HCT116 (cell line): ENCODE results near the gene PPP1R12B. TPM values are rescaled to one million over a fixed set of nuclear protein-coding genes. Genes with fewer than 3 reads are reported as not detected.

Source experiments
- ATAC-seq: fragments of 200-7000 bp; cut with Tn5 transposase; 2 replicates; pipeline ENCODE4 v1.9.1; 2020; ENCODE audit warnings: mild to moderate bottlenecking, moderate library complexity
- BruUV-seq: library from RNA; stranded (reverse); fragments of 400-500 nt; replicated peaks from 2 replicates; lab custom pipeline; 2021; lab: Mats Ljungman, UMichigan
- CTCF ChIA-PET: fragments of 300-600 bp; sonication (Branson Sonifier 250); formaldehyde crosslinking; loops from one replicate; lab custom pipeline; 2021; ENCODE audit warnings: antibody characterized with exemption; lab: Charles Lee
- POLR2A ChIA-PET: fragments of 300-600, 350-600 bp; sonication (Branson Sonifier 250); formaldehyde crosslinking; loops from one replicate; lab custom pipeline; 2021; ENCODE audit warnings: antibody characterized with exemption; lab: Charles Lee
- RAD21 ChIA-PET, 2 experiments: fragments of 300-600 bp; sonication (Branson Sonifier 250); formaldehyde crosslinking; loops; one replicate each; lab custom pipeline; 2023; ENCODE audit warnings: low total read pairs in 2 of 2; ENCODE audit not compliant: uncharacterized antibody in 2 of 2, unreplicated experiment in 2 of 2, low non-redundant PET in 1 of 2; lab: Charles Lee
- DNase-seq: peaks from one replicate; pipeline ENCODE4 v3.0.0-alpha.2; 2010; ENCODE audit warnings: low read depth, low spot score
- H2AFZ ChIP-seq: fragments of 200-600 bp; shearing (Covaris generic), sonication (generic); 2 replicates; pipeline ENCODE4 v1.6.1; 2017; ENCODE audit warnings: low read depth, mixed run types, mixed read lengths, antibody characterized with exemption, low read length; ENCODE audit not compliant: poor library complexity, severe bottlenecking
- H3K27ac ChIP-seq: 2 replicates; pipeline ENCODE4 v1.5.1; 2012; ENCODE audit warnings: low read depth, low read length
- H3K27me3 ChIP-seq: fragments of 200-600 bp; sonication (generic); 2 replicates; pipeline ENCODE4 v1.6.1; 2016; ENCODE audit warnings: mixed run types, low read length, mixed read lengths; ENCODE audit not compliant: insufficient read depth
- H3K36me3 ChIP-seq, 2 experiments: fragments of 200-500 bp in 1 of 2; fragments of 200-600 bp in 1 of 2; sonication (Bioruptor generic) in 1 of 2; sonication (generic) in 1 of 2; 2 replicates each; pipeline versions ENCODE4 v1.5.1 to v1.6.1; 2014 to 2016; ENCODE audit warnings: low read length in 2 of 2, inconsistent platforms in 1 of 2, mixed read lengths in 1 of 2, mixed run types in 1 of 2; ENCODE audit not compliant: insufficient read depth in 2 of 2, control insufficient read depth in 1 of 2
- H3K4me1 ChIP-seq, 2 experiments: fragments of 200-600 bp in 1 of 2; sonication (generic) in 1 of 2; 2 replicates each; pipeline versions ENCODE4 v1.5.1 to v1.6.1; 2012 to 2017; ENCODE audit warnings: low read length in 2 of 2, inconsistent platforms in 1 of 2, mild to moderate bottlenecking in 1 of 2, mixed read lengths in 1 of 2, mixed run types in 1 of 2, moderate library complexity in 1 of 2; ENCODE audit not compliant: insufficient read depth in 2 of 2, control insufficient read depth in 1 of 2
- H3K4me2 ChIP-seq: fragments of 200-600 bp; sonication (generic); 2 replicates; pipeline ENCODE4 v1.6.1; 2017; ENCODE audit warnings: mixed run types, low read length, mixed read lengths
- H3K4me3 ChIP-seq, 2 experiments: fragments of 200-600 bp in 1 of 2; sonication (generic) in 1 of 2; replicated peaks in 1 of 2; 2 replicates each; pipeline ENCODE4 v1.5.1; 2011 to 2016; ENCODE audit warnings: low read length in 2 of 2, control low read depth in 1 of 2, low read depth in 1 of 2, mild to moderate bottlenecking in 1 of 2, mixed read lengths in 1 of 2, mixed run types in 1 of 2
- H3K79me2 ChIP-seq: fragments of 200-600 bp; sonication (generic); 2 replicates; pipeline ENCODE4 v1.6.1; 2017; ENCODE audit warnings: mild to moderate bottlenecking, mixed run types, low read length, moderate library complexity, mixed read lengths; ENCODE audit not compliant: insufficient read depth
- H3K9ac ChIP-seq: fragments of 200-600 bp; sonication (generic); 2 replicates; pipeline ENCODE4 v1.6.1; 2016; ENCODE audit warnings: low read length, mixed read lengths
- H3K9me2 ChIP-seq: fragments of 200-600 bp; sonication (generic), shearing (Covaris generic); 2 replicates; pipeline ENCODE4 v1.6.1; 2017; ENCODE audit warnings: mixed run types, mild to moderate bottlenecking, moderate library complexity; ENCODE audit not compliant: insufficient read depth
- H3K9me3 ChIP-seq, 2 experiments: fragments of 200-500 bp in 1 of 2; fragments of 200-600 bp in 1 of 2; sonication (Bioruptor generic) in 1 of 2; sonication (generic) in 1 of 2; 2 replicates each; pipeline ENCODE4 v1.6.1; 2014 to 2017; ENCODE audit warnings: low read length in 2 of 2, mixed read lengths in 2 of 2, inconsistent platforms in 1 of 2, low read depth in 1 of 2, mild to moderate bottlenecking in 1 of 2, mixed run types in 1 of 2, moderate library complexity in 1 of 2; ENCODE audit not compliant: control insufficient read depth in 1 of 2, insufficient read depth in 1 of 2
- H4K20me1 ChIP-seq: fragments of 200-600 bp; sonication (generic), shearing (Covaris generic); 2 replicates; pipeline ENCODE4 v1.6.1; 2017; ENCODE audit warnings: mixed run types, mild to moderate bottlenecking, moderate library complexity; ENCODE audit not compliant: insufficient read depth
- CBX3 ChIP-seq: IDR thresholded peaks from 2 replicates; pipeline ENCODE4 v1.6.1; 2012; ENCODE audit warnings: low read depth
- CEBPB ChIP-seq: IDR thresholded peaks from 2 replicates; pipeline ENCODE4 v1.6.1; 2012; ENCODE audit warnings: low read depth
- ELF1 ChIP-seq: IDR thresholded peaks from 2 replicates; pipeline ENCODE4 v1.6.1; 2012; ENCODE audit warnings: low read depth, borderline replicate concordance
- EZH2 ChIP-seq: fragments of 200-600 bp; sonication (generic); IDR thresholded peaks from 2 replicates; pipeline ENCODE4 v1.6.1; 2017; ENCODE audit warnings: antibody characterized with exemption, mixed run types
- JUND ChIP-seq: IDR thresholded peaks from 2 replicates; pipeline ENCODE4 v1.6.1; 2012
- POLR2A ChIP-seq: IDR thresholded peaks from 2 replicates; pipeline ENCODE4 v1.7.0; 2011; ENCODE audit warnings: borderline replicate concordance; ENCODE audit not compliant: insufficient read depth, insufficient read length; ENCODE audit errors: extremely low read depth
- RAD21 ChIP-seq: IDR thresholded peaks from 2 replicates; pipeline ENCODE4 v1.6.1; 2012; ENCODE audit warnings: low read depth, mild to moderate bottlenecking
- SP1 ChIP-seq: IDR thresholded peaks from 2 replicates; pipeline ENCODE4 v1.6.1; 2012; ENCODE audit warnings: low read depth
- SRF ChIP-seq: IDR thresholded peaks from 2 replicates; pipeline ENCODE4 v1.6.1; 2012; ENCODE audit warnings: low read depth
- TCF7L2 ChIP-seq: IDR thresholded peaks from 2 replicates; pipeline ENCODE4 v1.7.0; 2011; ENCODE audit warnings: borderline replicate concordance, inconsistent platforms; ENCODE audit not compliant: insufficient read depth, insufficient read length; ENCODE audit errors: extremely low read depth
- intact Hi-C: fragments of 100-400 bp; cut with micrococcal nuclease; formaldehyde crosslinking; loops from 2 replicates; pipeline ENCODE4 v1.10.0; 2022
- total RNA-seq: library from RNA; stranded (reverse); gene quantifications from one replicate; pipeline ENCODE4 v1.2.1, GENCODE V29; 2021; ENCODE audit not compliant: unreplicated experiment
- TF ChIP-seq, protein P1 (sequence below): IDR thresholded peaks from 2 replicates; pipeline ENCODE4 v1.6.1; 2012
- TF ChIP-seq, protein P2 (sequence below): IDR thresholded peaks from 2 replicates; pipeline ENCODE4 v1.6.1; 2012; ENCODE audit warnings: low read depth
- TF ChIP-seq, protein P3 (sequence below): IDR thresholded peaks from 2 replicates; pipeline ENCODE4 v1.6.1; 2011; ENCODE audit warnings: mild to moderate bottlenecking, low read length, moderate library complexity; ENCODE audit not compliant: insufficient replicate concordance; ENCODE audit errors: extremely low read depth
- TF ChIP-seq, protein P4 (sequence below): IDR thresholded peaks from 2 replicates; pipeline ENCODE4 v1.6.1; 2012

PPP1R12B gene
- total RNA-seq, 1 experiment from 2014 or later: 14.3 TPM

DNA sequence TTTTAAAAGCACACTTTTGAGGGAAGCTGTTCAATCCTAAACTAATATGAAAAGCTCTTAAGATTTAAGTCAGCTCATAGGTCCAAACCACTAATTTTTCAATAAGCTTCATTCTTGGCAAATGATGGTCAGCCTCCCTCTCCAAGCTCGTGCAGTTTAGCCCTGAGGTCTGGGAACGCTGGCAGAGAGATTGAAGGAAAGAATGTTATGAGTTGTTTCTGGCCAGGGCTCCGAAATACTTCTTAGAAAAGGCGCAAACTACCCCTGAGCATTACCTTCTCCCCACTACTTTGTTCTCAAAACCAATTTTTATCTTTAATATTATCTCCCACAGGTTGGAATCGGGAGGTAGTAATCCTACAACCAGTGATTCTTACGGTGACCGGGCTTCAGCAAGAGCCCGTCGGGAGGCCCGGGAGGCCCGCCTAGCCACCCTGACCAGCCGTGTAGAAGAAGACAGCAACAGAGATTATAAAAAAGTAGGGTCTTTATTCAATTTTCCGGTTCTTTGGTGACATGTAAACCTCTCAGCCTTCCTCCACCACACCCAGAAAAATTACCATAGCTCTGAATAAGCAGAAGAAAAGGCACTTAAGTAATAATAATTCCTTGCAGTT, 214.1 kb downstream of the PPP1R12B start:
- ATAC-seq: no peak
- H3K27me3 ChIP-seq: no peaks in the 10 kb centered on the region
- CTCF ChIA-PET: interaction anchor here (0.8 to 1.3 kb wide), 4 partner anchors 8 to 61 kb away, joined by 3 to 4 read pairs (median 3); no protein-coding TSS in a partner anchor
- POLR2A ChIA-PET: no interaction called here
- no peaks in the 10 kb centered on the region for H4K20me1 ChIP-seq
- TF ChIP-seq TCF7L2 (no peak), POLR2A (no peak), SRF (no peak), SP1 (no peak), CEBPB (no peak), CBX3 (no peak), EZH2 (no peak), JUND (no peak), RAD21 (no peak), ELF1 (no peak)
- TF ChIP-seq, protein P1, sequence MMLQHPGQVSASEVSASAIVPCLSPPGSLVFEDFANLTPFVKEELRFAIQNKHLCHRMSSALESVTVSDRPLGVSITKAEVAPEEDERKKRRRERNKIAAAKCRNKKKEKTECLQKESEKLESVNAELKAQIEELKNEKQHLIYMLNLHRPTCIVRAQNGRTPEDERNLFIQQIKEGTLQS: no peak
- TF ChIP-seq, protein P2, sequence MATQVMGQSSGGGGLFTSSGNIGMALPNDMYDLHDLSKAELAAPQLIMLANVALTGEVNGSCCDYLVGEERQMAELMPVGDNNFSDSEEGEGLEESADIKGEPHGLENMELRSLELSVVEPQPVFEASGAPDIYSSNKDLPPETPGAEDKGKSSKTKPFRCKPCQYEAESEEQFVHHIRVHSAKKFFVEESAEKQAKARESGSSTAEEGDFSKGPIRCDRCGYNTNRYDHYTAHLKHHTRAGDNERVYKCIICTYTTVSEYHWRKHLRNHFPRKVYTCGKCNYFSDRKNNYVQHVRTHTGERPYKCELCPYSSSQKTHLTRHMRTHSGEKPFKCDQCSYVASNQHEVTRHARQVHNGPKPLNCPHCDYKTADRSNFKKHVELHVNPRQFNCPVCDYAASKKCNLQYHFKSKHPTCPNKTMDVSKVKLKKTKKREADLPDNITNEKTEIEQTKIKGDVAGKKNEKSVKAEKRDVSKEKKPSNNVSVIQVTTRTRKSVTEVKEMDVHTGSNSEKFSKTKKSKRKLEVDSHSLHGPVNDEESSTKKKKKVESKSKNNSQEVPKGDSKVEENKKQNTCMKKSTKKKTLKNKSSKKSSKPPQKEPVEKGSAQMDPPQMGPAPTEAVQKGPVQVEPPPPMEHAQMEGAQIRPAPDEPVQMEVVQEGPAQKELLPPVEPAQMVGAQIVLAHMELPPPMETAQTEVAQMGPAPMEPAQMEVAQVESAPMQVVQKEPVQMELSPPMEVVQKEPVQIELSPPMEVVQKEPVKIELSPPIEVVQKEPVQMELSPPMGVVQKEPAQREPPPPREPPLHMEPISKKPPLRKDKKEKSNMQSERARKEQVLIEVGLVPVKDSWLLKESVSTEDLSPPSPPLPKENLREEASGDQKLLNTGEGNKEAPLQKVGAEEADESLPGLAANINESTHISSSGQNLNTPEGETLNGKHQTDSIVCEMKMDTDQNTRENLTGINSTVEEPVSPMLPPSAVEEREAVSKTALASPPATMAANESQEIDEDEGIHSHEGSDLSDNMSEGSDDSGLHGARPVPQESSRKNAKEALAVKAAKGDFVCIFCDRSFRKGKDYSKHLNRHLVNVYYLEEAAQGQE: no peak
- TF ChIP-seq, protein P3, sequence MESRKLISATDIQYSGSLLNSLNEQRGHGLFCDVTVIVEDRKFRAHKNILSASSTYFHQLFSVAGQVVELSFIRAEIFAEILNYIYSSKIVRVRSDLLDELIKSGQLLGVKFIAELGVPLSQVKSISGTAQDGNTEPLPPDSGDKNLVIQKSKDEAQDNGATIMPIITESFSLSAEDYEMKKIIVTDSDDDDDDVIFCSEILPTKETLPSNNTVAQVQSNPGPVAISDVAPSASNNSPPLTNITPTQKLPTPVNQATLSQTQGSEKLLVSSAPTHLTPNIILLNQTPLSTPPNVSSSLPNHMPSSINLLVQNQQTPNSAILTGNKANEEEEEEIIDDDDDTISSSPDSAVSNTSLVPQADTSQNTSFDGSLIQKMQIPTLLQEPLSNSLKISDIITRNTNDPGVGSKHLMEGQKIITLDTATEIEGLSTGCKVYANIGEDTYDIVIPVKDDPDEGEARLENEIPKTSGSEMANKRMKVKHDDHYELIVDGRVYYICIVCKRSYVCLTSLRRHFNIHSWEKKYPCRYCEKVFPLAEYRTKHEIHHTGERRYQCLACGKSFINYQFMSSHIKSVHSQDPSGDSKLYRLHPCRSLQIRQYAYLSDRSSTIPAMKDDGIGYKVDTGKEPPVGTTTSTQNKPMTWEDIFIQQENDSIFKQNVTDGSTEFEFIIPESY: no peak
- TF ChIP-seq, protein P4, sequence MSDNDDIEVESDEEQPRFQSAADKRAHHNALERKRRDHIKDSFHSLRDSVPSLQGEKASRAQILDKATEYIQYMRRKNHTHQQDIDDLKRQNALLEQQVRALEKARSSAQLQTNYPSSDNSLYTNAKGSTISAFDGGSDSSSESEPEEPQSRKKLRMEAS: no peak
- H3K79me2 ChIP-seq: no peaks in the 10 kb centered on the region
- H2AFZ ChIP-seq: no peak overlapping the region
- no peaks in the 10 kb centered on the region for H3K9me3 ChIP-seq
- no peak overlapping the region for H3K9ac ChIP-seq
- H3K4me1 ChIP-seq: peaks cover 0 to 6% of the 10 kb centered on the region in 2 experiments; a peak in 2 of 4 replicates
- H3K36me3 ChIP-seq: no peaks in the 10 kb centered on the region
- H3K4me2 ChIP-seq: no peak overlapping the region
- BruUV-seq: no TSS peak
- no peak overlapping the region for H3K27ac ChIP-seq
- intact Hi-C loops: no loop called here
- H3K9me2 ChIP-seq: no peaks in the 10 kb centered on the region
- no peak for DNase-seq
- H3K4me3 ChIP-seq: no peak overlapping the region
- RAD21 ChIA-PET: no interaction called here
